GM10266 (cell line): ENCODE measurements around the gene NUFIP1.
"Not testable (repeated sequence)": the region's sequence is repeated elsewhere in the genome, so short reads cannot be mapped to it uniquely, and the experiment has no call there.

Source experiments
- DNase-seq: peaks from one replicate; pipeline ENCODE4 v3.0.0; 2012; ENCODE audit errors: extremely low spot score
- CTCF ChIP-seq: IDR thresholded peaks from 2 replicates; pipeline ENCODE4 v1.5.1; 2012; ENCODE audit warnings: mild to moderate bottlenecking, low read depth; ENCODE audit not compliant: control insufficient read depth, insufficient read depth; ENCODE audit errors: missing control alignments

The NUFIP1 gene

GRCh38 chr13:44899967-44900366, 89.3 kb downstream of the NUFIP1 start:
- DNase-seq: no peak
- no peak for TF ChIP-seq CTCF

GRCh38 chr13:44898308-44898707, 91.0 kb downstream of the NUFIP1 start:
- DNase-seq: not testable (repeated sequence)

GRCh38 chr13:44895953-44896335, 93.3 kb downstream of the NUFIP1 start:
- DNase-seq: no peak
- no peak for TF ChIP-seq CTCF

GRCh38 chr13:44895264-44895952, 93.9 kb downstream of the NUFIP1 start:
- no peak for DNase-seq
- TF ChIP-seq CTCF: no peak

- no peak for TF ChIP-seq CTCF
- DNase-seq: no peak
Measured at GRCh38 chr13:44894001-44894770, 95.1 kb downstream of the NUFIP1 start.
